Measurements from ENCODE around the gene C1R.
"Not testable (repeated sequence)": the region's sequence is repeated elsewhere in the genome, so short reads cannot be mapped to it uniquely, and the experiment has no call there.

Gene C1R

GRCh38 chr12:7107181-7107580 lies 14.9 kb upstream of the C1R start:
- not testable (repeated sequence) for H3K9me3 ChIP-seq (ENCODE audit: control insufficient read depth, low read length); DNase-seq (ENCODE audit: low read depth); H3K27me3 ChIP-seq (replicated peaks; ENCODE audit: control insufficient read depth, insufficient read depth, low read length)
- peaks cover 17% of the 10 kb centered on the region for H3K36me3 ChIP-seq (ENCODE audit: control insufficient read depth, insufficient read depth, low read length, severe bottlenecking)
- H3K9ac ChIP-seq (ENCODE audit: low read length) = peak overlapping the region; percentile 98
- peaks cover 24% of the 10 kb centered on the region for H3K4me1 ChIP-seq (ENCODE audit: control insufficient read depth, insufficient read depth, low read length)
- peak overlapping the region; percentile 87 for H3K4me3 ChIP-seq (ENCODE audit: low read length)

GRCh38 chr12:7106082-7106481 lies 13.8 kb upstream of the C1R start:
- no peaks in the 10 kb centered on the region for H3K27me3 ChIP-seq (replicated peaks; ENCODE audit: control insufficient read depth, insufficient read depth, low read length)
- H3K4me1 ChIP-seq (ENCODE audit: control insufficient read depth, insufficient read depth, low read length) = peaks cover 29% of the 10 kb centered on the region
- peak overlapping the region; percentile 87 for H3K4me3 ChIP-seq (ENCODE audit: low read length)
- H3K9me3 ChIP-seq (ENCODE audit: control insufficient read depth, low read length) = no peaks in the 10 kb centered on the region
- H3K36me3 ChIP-seq (ENCODE audit: control insufficient read depth, insufficient read depth, low read length, severe bottlenecking) = peaks cover 17% of the 10 kb centered on the region
- no peak for DNase-seq (ENCODE audit: low read depth)
- H3K9ac ChIP-seq (ENCODE audit: low read length) = peak overlapping the region; percentile 98

GRCh38 chr12:7103837-7104584 lies 11.8 kb upstream of the C1R start:
- H3K9me3 ChIP-seq (ENCODE audit: control insufficient read depth, low read length) = no peaks in the 10 kb centered on the region
- peaks cover 30% of the 10 kb centered on the region for H3K36me3 ChIP-seq (ENCODE audit: control insufficient read depth, insufficient read depth, low read length, severe bottlenecking)
- DNase-seq (ENCODE audit: low read depth) = no peak
- peaks cover 24% of the 10 kb centered on the region for H3K4me1 ChIP-seq (ENCODE audit: control insufficient read depth, insufficient read depth, low read length)
- no peaks in the 10 kb centered on the region for H3K27me3 ChIP-seq (replicated peaks; ENCODE audit: control insufficient read depth, insufficient read depth, low read length)
- no peak overlapping the region for H3K4me3 ChIP-seq (ENCODE audit: low read length)
- no peak overlapping the region for H3K9ac ChIP-seq (ENCODE audit: low read length)

DNA sequence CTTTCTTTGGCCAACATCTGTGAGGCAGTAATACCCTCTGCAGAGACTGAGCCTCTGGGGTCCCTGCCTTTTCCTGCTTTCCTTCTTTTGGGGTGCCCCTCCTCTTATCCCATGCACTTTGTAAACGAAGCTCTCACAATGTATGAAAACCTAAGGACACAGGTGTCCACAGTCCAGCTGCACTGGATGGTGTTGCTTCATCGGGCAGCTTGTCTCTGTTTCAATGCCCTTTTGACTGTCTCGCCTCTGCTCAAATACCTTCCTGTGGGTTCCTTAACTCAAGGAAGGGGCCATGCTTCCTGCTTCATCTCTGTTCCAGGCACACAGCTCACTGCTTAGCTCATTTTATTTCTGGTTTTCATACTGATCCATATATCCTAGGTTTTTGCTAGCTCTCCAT lies 10.3 kb upstream of the C1R start:
- Histone ChIP-seq H3K4me3 (ENCODE audit: low read length) (no peak overlapping the region), H3K9me3 (ENCODE audit: control insufficient read depth, low read length) (no peaks in the 10 kb centered on the region), H3K36me3 (ENCODE audit: control insufficient read depth, insufficient read depth, low read length, severe bottlenecking) (peaks cover 39% of the 10 kb centered on the region), H3K9ac (ENCODE audit: low read length) (no peak overlapping the region), H3K4me1 (ENCODE audit: control insufficient read depth, insufficient read depth, low read length) (peaks cover 24% of the 10 kb centered on the region), H3K27me3 (replicated peaks; ENCODE audit: control insufficient read depth, insufficient read depth, low read length) (no peaks in the 10 kb centered on the region)
- DNase-seq (ENCODE audit: low read depth) = no peak

GRCh38 chr12:7101694-7102131 lies 9.5 kb upstream of the C1R start:
- no peak for DNase-seq (ENCODE audit: low read depth)
- Histone ChIP-seq H3K9me3 (ENCODE audit: control insufficient read depth, low read length) (no peaks in the 10 kb centered on the region), H3K36me3 (ENCODE audit: control insufficient read depth, insufficient read depth, low read length, severe bottlenecking) (peaks cover 45% of the 10 kb centered on the region), H3K4me3 (ENCODE audit: low read length) (no peak overlapping the region), H3K27me3 (replicated peaks; ENCODE audit: control insufficient read depth, insufficient read depth, low read length) (no peaks in the 10 kb centered on the region), H3K4me1 (ENCODE audit: control insufficient read depth, insufficient read depth, low read length) (peaks cover 20% of the 10 kb centered on the region), H3K9ac (ENCODE audit: low read length) (peak overlapping the region; percentile 67)

- no peaks in the 10 kb centered on the region for H3K9me3 ChIP-seq (ENCODE audit: control insufficient read depth, low read length)
Measured at GRCh38 chr12:7101047-7101693, 8.9 kb upstream of the C1R start.

DNA sequence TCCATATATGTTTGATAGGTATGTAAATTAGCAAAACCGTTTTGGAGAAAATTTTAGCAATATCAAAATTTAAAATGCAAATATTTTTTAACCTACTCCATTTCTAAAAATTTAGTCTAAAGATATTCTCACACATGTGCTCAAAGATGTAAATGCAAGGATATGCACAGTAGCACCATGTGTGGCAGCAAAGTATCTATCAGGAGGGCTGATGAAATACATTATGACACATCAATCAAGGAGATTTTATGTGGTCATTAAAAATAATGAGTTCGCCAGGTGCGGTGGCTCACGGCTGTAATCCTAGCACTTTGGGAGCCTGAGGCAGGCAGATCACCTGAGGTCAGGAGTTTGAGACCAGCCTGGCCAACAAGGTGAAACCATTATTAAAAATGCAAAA lies 8.0 kb upstream of the C1R start:
- Histone ChIP-seq H3K36me3 (ENCODE audit: control insufficient read depth, insufficient read depth, low read length, severe bottlenecking) (peaks cover 48% of the 10 kb centered on the region), H3K9ac (ENCODE audit: low read length) (no peak overlapping the region), H3K9me3 (ENCODE audit: control insufficient read depth, low read length) (no peaks in the 10 kb centered on the region), H3K4me1 (ENCODE audit: control insufficient read depth, insufficient read depth, low read length) (peaks cover 24% of the 10 kb centered on the region), H3K4me3 (ENCODE audit: low read length) (no peak overlapping the region), H3K27me3 (replicated peaks; ENCODE audit: control insufficient read depth, insufficient read depth, low read length) (no peaks in the 10 kb centered on the region)
- DNase-seq (ENCODE audit: low read depth) = no peak

More at GRCh38 chr12:7101047-7101693, 8.9 kb upstream of the C1R start:
- no peak overlapping the region for H3K4me3 ChIP-seq (ENCODE audit: low read length)
- H3K9ac ChIP-seq (ENCODE audit: low read length) = peak overlapping the region; percentile 67
- H3K4me1 ChIP-seq (ENCODE audit: control insufficient read depth, insufficient read depth, low read length) = peaks cover 18% of the 10 kb centered on the region
- DNase-seq (ENCODE audit: low read depth) = no peak
- H3K27me3 ChIP-seq (replicated peaks; ENCODE audit: control insufficient read depth, insufficient read depth, low read length) = no peaks in the 10 kb centered on the region
- H3K36me3 ChIP-seq (ENCODE audit: control insufficient read depth, insufficient read depth, low read length, severe bottlenecking) = peaks cover 48% of the 10 kb centered on the region

DNA sequence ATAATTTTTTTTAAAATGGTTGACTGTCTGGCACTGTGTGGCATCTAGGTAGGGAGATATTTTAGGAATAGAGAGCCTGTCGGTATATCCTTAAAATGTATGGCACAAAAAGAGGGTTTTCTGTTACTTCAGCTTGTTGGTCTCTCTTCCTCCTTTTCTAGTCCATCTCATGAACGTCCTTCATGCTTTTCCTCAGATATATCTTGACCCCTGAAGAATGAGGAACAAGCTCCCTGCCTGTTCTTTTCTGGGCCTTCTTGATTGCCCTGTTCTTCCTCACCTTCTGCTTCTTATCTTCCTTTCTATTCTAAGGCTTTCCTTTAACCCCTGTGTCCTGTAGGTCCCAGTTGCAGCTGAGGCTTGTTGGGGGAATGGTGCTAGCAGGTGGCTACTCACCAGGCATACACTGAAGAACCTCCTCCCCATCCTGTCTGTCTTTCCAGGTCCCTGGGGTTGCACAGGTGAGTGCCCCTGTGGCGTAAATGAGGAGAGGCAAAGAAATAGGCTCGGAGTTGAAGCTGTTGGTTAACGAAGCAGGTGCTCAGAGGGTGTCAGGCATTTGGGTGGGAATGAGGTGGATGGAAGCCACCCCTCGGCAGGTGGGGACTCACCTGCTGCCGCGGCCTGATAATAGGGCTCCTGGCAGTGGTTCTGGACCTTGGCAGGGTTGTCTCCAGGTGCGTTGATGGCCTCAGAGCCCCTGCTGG lies 7.2 kb upstream of the C1R start:
- Histone ChIP-seq H3K9me3 (ENCODE audit: control insufficient read depth, low read length) (no peaks in the 10 kb centered on the region), H3K9ac (ENCODE audit: low read length) (no peak overlapping the region), H3K4me3 (ENCODE audit: low read length) (no peak overlapping the region), H3K4me1 (ENCODE audit: control insufficient read depth, insufficient read depth, low read length) (peaks cover 29% of the 10 kb centered on the region), H3K36me3 (ENCODE audit: control insufficient read depth, insufficient read depth, low read length, severe bottlenecking) (peaks cover 43% of the 10 kb centered on the region), H3K27me3 (replicated peaks; ENCODE audit: control insufficient read depth, insufficient read depth, low read length) (no peaks in the 10 kb centered on the region)
- no peak for DNase-seq (ENCODE audit: low read depth)

GRCh38 chr12:7096979-7097378 lies 4.7 kb upstream of the C1R start:
- no peak overlapping the region for H3K4me3 ChIP-seq (ENCODE audit: low read length)
- peaks cover 43% of the 10 kb centered on the region for H3K4me1 ChIP-seq (ENCODE audit: control insufficient read depth, insufficient read depth, low read length)
- H3K27me3 ChIP-seq (replicated peaks; ENCODE audit: control insufficient read depth, insufficient read depth, low read length) = no peaks in the 10 kb centered on the region
- no peaks in the 10 kb centered on the region for H3K9me3 ChIP-seq (ENCODE audit: control insufficient read depth, low read length)
- peaks cover 31% of the 10 kb centered on the region for H3K36me3 ChIP-seq (ENCODE audit: control insufficient read depth, insufficient read depth, low read length, severe bottlenecking)
- no peak for DNase-seq (ENCODE audit: low read depth)
- H3K9ac ChIP-seq (ENCODE audit: low read length) = no peak overlapping the region

DNA sequence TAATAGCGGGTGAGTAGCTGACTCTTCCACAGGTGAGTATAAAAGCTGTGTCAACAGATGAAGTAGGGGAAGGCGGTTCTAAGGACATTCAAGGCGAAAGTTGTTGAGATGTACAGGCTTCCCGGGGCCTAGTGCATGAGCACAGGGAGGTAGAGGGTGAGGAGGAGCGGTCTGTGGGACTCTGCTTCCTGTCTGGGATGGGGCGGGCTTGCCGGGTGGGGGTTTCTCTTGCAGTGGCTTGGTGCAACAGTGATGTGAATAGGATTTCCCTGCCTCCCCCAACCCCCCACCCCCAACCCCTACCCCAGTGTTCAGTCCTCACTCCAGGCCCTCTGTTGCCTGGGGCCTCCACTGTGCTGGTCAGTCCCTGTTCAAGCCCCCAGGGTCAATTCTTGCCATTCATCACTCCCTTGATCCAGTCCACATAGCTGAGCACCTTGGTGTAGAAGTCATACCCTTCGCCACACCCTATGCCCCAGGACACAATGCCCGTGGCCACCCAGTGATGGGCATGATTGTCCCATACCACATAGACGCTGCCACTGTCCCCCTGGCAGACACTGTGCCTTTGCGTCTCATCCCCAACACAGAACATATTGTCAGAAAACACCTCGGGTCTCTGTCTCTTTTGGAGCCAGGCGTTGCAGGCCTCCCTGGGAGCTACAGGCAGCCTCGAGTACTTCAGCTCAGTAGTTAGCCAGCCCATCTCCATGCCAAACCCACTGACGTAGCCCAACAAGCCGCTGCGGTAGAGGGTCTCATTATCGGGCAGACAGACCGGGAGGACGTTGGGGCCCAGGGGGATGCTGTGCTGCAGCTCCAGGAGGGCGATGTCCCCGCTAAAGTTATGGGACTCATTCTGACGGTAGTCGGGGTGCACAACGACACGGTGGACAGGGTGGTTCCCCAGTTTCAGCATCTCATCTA lies 4.0 kb upstream of the C1R start:
- no peak overlapping the region for H3K9ac ChIP-seq (ENCODE audit: low read length)
- H3K27me3 ChIP-seq (replicated peaks; ENCODE audit: control insufficient read depth, insufficient read depth, low read length) = no peaks in the 10 kb centered on the region
- H3K4me3 ChIP-seq (ENCODE audit: low read length) = no peak overlapping the region
- peaks cover 31% of the 10 kb centered on the region for H3K36me3 ChIP-seq (ENCODE audit: control insufficient read depth, insufficient read depth, low read length, severe bottlenecking)
- H3K9me3 ChIP-seq (ENCODE audit: control insufficient read depth, low read length) = no peaks in the 10 kb centered on the region
- no peak for DNase-seq (ENCODE audit: low read depth)
- peaks cover 41% of the 10 kb centered on the region for H3K4me1 ChIP-seq (ENCODE audit: control insufficient read depth, insufficient read depth, low read length)
